GM18907 (cell line): ENCODE measurements around the gene RAB3GAP1.

ENCODE experiments used
- ATAC-seq: cut with Tn5 transposase; IDR thresholded peaks from one replicate; pipeline ENCODE4 v1.9.1; 2021; ENCODE audit warnings: mild to moderate bottlenecking, moderate library complexity; ENCODE audit not compliant: unreplicated experiment

Gene RAB3GAP1

DNA sequence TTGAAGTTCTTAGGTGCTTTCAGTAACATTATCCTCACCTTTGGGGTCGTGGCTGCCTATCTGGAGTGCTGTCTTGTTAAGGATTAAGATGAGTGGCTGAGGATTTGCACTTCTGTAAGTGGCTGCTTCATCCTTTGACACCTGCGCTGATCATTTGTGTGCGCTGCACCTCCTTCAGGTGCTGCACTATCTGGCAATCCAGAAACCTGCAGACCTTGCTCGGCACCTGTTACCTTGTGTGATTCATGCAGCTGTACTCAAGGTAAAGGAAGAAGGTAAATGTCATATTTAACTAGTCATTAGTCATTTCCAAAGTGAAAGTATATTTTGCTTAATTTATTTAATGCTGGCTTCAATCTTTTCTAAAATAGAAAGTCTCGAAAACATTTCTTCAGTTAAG is 110.3 kb downstream of the RAB3GAP1 start:
- ATAC-seq = no peak

GRCh38 chr2:135162786-135163185 is 110.7 kb downstream of the RAB3GAP1 start:
- no peak for ATAC-seq

DNA sequence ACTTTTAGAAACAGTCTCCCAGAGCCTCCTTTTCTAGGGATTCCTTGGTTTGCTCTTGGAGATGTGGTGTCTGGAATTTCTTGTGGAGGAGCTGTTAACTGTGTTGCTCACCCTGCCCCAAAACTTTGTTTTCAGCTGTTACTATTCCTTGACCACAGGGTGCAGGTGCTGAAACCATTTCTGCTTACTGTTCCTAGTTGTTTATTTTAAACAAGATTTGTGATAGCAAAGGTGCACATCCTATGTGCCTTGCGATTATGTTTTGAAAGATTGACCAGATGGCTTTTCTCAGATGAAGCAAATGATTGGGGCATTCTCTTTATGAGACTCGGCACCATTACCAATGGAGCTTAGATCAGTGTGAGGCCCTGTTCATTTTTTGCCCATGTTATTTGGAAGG is 111.2 kb downstream of the RAB3GAP1 start:
- ATAC-seq = no peak

- ATAC-seq = no peak
Observed at GRCh38 chr2:135163901-135164300, 111.8 kb downstream of the RAB3GAP1 start.

DNA sequence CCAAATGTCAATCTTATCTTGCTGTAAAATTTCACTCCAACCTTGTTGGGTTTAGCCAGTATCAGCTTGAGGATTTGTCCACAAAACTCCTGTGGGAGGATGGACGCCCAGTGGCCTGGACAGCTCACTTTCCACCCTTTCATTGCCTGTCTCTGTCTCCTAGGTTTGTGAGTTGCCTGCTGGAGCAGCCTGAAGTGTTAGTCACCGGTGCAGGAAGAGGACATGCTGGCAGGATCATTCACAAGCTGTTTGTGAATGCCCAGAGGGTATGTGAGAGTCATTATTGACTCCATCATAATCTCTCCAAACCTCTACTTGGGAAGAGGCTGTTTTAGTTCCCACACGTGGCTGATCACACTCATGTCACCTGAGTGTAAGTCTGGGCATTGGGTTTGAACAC is 112.3 kb downstream of the RAB3GAP1 start:
- ATAC-seq = no peak

GRCh38 chr2:135167273-135167672 is 115.2 kb downstream of the RAB3GAP1 start:
- no peak for ATAC-seq

GRCh38 chr2:135168204-135168856 is 116.2 kb downstream of the RAB3GAP1 start:
- ATAC-seq = no peak

- ATAC-seq = no peak
Observed at GRCh38 chr2:135169900-135170753, 118.0 kb downstream of the RAB3GAP1 start.

DNA sequence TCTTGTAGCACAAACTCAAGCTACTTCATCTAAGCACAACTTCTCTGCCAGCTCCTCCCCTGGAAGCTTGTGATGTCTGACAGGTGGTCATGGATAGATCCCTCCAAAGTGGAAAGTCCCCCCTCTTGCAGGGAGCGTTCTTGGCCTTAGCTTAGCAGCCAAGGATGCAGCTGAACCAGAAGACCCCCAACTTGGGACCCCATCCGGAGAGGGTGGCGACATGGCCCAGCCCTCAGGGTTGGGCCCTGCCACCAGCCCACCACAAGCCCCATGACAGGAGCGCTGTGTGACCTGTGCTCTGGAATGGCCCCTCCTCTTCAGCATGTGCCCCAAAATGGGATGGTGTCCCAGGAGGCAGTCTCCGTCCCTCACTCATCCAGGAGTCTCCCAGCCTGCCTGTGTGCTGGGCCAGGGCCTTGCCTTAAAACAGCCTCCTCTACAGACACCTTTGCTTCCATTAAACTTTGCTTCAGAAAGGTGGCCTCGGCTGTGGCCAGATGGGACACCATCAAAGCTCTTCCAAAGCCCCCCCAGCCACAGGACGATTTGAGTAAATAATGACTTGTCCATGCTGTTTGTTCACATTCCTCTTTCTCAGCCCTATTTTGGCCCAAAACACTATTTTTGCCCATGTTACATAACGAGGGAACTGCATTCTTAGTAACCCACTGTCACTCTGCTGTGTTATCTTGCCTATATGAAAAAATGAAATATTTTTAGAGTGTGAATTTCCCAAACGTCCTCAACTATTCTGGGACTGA is 122.1 kb downstream of the RAB3GAP1 start:
- ATAC-seq = no peak

DNA sequence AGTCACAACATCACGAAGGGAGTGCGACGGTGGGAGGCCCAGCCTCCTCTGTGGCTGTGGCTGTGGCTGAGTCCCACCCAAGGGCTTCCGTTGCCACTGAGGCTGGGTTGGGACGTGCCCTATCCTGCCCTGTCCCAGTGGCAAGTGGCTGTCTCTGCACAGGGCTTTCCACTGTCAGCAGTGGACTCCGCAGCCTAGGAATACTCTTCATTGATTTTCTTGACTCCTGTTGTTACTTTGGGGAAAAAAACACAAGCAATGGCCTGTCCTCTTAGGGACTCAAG is 122.7 kb downstream of the RAB3GAP1 start:
- ATAC-seq = no peak

GRCh38 chr2:135175177-135175576 is 123.1 kb downstream of the RAB3GAP1 start:
- no peak for ATAC-seq

- no peak for ATAC-seq
Observed at GRCh38 chr2:135179689-135180088, 127.6 kb downstream of the RAB3GAP1 start.

- ATAC-seq = no peak
Observed at GRCh38 chr2:135182190-135182589, 130.1 kb downstream of the RAB3GAP1 start.

DNA sequence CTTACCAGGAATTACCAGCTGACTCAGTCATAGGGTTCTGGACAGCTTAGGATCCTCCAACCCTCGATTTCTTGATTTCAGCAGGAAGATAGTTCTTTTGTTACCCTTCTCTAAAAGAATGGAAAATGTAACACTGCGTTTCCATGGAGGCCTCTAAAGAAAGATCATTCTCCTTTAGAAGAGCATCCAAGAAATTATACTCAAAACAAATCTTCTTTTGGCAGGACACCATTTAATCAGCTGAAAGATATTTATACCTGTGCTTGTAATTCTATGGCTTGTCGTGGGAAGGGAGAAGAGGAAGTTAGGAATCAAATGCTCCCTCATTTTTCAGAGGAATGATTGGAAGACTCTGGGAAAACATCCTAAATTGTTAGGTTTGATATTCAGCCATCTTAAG is 130.5 kb downstream of the RAB3GAP1 start:
- ATAC-seq = no peak

DNA sequence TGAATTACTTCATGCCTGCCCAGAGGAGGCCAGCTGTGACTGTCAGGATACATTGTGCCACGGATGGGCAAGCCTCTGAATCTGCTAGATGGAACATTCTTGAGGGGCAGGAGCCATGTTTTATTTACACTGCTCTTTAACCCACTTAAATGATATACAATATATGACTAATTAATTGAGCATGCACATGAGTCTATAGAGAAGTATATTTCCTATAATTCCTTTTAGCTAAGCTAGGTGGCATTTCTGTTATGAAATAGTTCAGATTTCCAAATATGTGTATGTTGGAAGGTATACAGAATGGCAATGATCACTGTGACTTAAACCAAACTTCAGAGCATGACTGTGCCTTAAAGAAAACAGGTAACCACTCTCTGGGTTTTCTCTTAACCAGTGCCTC is 131.7 kb downstream of the RAB3GAP1 start:
- no peak for ATAC-seq

- no peak for ATAC-seq
Observed at GRCh38 chr2:135186054-135186453, 134.0 kb downstream of the RAB3GAP1 start.

DNA sequence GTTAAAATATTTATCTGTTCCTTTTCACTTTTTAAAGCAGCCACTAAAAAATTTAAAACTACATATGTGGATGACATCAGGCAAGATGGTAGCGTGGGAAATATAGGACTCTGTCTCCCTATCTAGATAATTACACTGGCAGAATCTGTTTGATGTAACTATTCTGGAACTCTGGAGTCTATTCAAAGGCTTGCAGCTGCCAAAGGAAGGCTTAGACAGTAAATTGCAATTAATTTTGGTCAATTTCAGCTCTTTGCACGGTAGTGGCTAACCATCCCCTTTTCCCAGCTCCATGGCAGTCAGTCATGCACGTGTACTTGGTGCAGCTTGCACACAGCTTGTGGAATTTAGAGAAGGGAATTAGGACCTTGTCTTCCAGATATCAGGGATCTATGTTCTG is 135.2 kb downstream of the RAB3GAP1 start:
- no peak for ATAC-seq

GRCh38 chr2:135189148-135189547 is 137.1 kb downstream of the RAB3GAP1 start:
- no peak for ATAC-seq

- ATAC-seq = no peak
Observed at GRCh38 chr2:135190799-135191198, 138.7 kb downstream of the RAB3GAP1 start.

DNA sequence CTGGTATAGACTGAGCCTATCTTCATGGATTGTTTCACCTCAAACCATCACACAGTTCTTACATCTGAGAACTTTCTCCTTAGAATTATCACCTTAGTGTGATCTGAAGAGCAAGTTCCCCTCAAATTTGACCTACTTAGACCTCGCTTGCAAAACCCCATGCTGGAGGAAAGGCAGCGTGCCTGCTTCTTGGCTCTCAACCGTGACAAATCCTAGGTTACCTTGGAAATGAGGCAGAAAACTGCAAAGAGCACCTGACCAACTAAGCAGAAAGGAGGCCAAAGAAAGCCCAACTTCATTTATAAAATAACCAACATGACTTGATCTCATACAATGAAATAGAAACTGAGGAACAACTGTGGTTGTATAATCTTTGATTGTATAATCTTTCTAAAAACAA is 146.4 kb downstream of the RAB3GAP1 start:
- no peak for ATAC-seq

GRCh38 chr2:135202751-135203150 is 150.7 kb downstream of the RAB3GAP1 start:
- ATAC-seq = no peak

- no peak for ATAC-seq
Observed at GRCh38 chr2:135203944-135204343, 151.9 kb downstream of the RAB3GAP1 start.
